NCI-H2029 treated with DMSO at 0.1 percent for 48 hours (cell line): Measurements from ENCODE around the gene SV2C.
"Not testable (repeated sequence)": the region's sequence is repeated elsewhere in the genome, so short reads cannot be mapped to it uniquely, and the experiment has no call there.

Source experiments
- DNase-seq: peaks from one replicate; lab custom pipeline; 2025; lab: John Stamatoyannopoulos, UW

SV2C gene

GRCh38 chr5:76257225-76257833, 174.1 kb downstream of the SV2C start:
- no peak for DNase-seq

- no peak for DNase-seq
Observed at GRCh38 chr5:76257897-76258296, 174.7 kb downstream of the SV2C start.

GRCh38 chr5:76264681-76265080, 181.5 kb downstream of the SV2C start:
- no peak for DNase-seq

- no peak for DNase-seq
Observed at GRCh38 chr5:76269259-76269931, 186.2 kb downstream of the SV2C start.

GRCh38 chr5:76269932-76270610, 186.9 kb downstream of the SV2C start:
- no peak for DNase-seq

- no peak for DNase-seq
Observed at GRCh38 chr5:76271836-76272235, 188.7 kb downstream of the SV2C start.

GRCh38 chr5:76273206-76273885, 190.2 kb downstream of the SV2C start:
- DNase-seq = no peak

- no peak for DNase-seq
Observed at GRCh38 chr5:76274571-76274970, 191.4 kb downstream of the SV2C start.

- no peak for DNase-seq
Observed at GRCh38 chr5:76277736-76278135, 194.6 kb downstream of the SV2C start.

GRCh38 chr5:76278261-76278789, 195.1 kb downstream of the SV2C start:
- DNase-seq = no peak

GRCh38 chr5:76280494-76280893, 197.3 kb downstream of the SV2C start:
- DNase-seq = no peak

- no peak for DNase-seq
Observed at GRCh38 chr5:76283670-76284069, 200.5 kb downstream of the SV2C start.

- DNase-seq = no peak
Observed at GRCh38 chr5:76289692-76290091, 206.5 kb downstream of the SV2C start.

- no peak for DNase-seq
Observed at GRCh38 chr5:76290321-76290757, 207.2 kb downstream of the SV2C start.

- DNase-seq = peak; percentile 73
Observed at GRCh38 chr5:76291305-76292077, 208.3 kb downstream of the SV2C start.

GRCh38 chr5:76292620-76293322, 209.6 kb downstream of the SV2C start:
- no peak for DNase-seq

GRCh38 chr5:76294573-76294972, 211.4 kb downstream of the SV2C start:
- DNase-seq = no peak

GRCh38 chr5:76298852-76299251, 215.7 kb downstream of the SV2C start:
- DNase-seq = no peak

- no peak for DNase-seq
Observed at GRCh38 chr5:76299592-76299991, 216.4 kb downstream of the SV2C start.

GRCh38 chr5:76301932-76302331, 218.7 kb downstream of the SV2C start:
- DNase-seq = not testable (repeated sequence)

- DNase-seq = not testable (repeated sequence)
Observed at GRCh38 chr5:76302661-76303060, 219.5 kb downstream of the SV2C start.
